Stimulated activated CD4-positive, alpha-beta T cell treated with anti-CD3 and anti-CD28 coated beads, Interleukin-4, amount 100 ng/mL, for 1 hour (primary cell): ENCODE results near the gene LRRTM4.

Source experiments
- DNase-seq: peaks from one replicate; pipeline ENCODE4 v3.0.0-alpha.2; 2020

Gene LRRTM4

DNA sequence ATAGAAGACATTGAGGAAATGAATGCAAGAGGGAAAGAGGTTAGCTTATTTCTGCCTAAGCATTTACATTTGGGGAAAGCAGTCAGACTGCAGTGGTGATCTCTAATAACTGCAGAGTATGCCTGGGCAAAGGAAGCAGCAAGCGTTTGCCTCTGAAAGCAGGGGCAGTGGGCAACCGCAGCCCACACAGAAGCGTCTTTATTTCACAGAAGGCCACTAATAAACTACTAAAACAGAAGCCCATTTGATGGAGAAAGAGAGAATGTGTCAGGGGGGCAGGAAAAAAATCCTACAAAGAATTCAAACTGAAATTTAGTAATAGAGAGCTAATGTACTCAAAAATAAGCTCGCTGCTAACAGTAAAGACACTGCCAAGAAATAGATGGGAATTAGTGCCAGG lies 53.1 kb downstream of the LRRTM4 start:
- DNase-seq = no peak

GRCh38 chr2:77459840-77460239 lies 62.3 kb downstream of the LRRTM4 start:
- DNase-seq = no peak

GRCh38 chr2:77458216-77458615 lies 64.0 kb downstream of the LRRTM4 start:
- DNase-seq = no peak

DNA sequence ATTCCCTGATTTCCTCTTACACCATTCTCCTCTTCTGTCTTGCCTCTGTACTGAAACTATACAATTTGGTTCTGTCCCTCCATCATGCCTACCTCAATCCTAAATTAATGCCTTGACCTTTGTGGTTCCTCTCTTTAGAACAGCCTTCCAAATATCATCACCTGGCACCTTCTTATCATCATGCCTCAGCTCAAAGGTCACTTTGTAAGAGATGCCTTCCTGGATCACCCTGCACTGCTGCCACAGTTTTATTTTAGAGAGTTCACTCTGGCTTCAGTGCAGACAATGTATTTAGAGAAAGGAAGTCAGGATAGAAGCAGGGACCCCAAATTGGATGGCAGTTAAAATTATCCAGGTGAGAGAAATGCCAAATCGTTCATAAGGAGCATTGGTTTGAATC lies 64.5 kb downstream of the LRRTM4 start:
- DNase-seq = no peak

DNA sequence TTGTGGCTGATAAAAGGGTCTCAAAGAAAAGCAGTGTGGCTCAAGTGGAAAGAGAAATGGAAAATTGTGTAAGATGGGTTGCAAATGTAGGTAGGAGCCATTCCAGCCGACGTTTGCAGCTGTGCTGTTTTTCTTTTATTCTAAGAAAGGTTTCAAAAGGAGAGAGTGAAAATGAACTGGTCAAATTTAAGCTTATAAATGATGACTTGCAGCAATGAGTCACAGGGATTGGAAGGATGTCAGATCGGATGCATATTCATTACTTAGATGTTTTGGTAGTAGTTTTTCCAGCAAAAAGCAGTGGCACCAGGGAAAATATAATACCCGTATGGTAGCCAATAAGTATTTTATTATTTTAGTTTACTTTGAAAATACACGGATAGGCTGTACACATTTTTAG lies 79.1 kb downstream of the LRRTM4 start:
- no peak for DNase-seq

GRCh38 chr2:77434880-77435279 lies 87.3 kb downstream of the LRRTM4 start:
- DNase-seq = no peak

DNA sequence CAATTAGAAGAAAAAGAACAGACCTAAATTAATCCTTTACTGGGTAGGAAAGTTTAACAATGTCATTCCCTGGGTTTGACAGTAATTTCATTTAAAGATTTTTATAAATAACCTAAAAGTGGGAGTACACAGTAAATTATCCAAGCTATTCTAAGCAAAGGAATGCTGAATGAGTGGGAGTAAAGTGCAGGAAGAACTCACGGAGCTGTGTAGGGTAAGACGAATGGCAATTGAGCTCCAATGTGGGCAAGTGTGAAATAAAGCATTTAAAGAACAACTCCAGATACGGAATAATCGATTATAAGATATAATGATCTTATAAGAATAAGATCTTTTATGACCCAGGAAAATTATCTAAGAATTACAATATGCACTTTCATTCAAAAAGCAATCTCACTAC lies 93.2 kb downstream of the LRRTM4 start:
- DNase-seq = no peak

GRCh38 chr2:77421971-77422370 lies 100.2 kb downstream of the LRRTM4 start:
- no peak for DNase-seq

DNA sequence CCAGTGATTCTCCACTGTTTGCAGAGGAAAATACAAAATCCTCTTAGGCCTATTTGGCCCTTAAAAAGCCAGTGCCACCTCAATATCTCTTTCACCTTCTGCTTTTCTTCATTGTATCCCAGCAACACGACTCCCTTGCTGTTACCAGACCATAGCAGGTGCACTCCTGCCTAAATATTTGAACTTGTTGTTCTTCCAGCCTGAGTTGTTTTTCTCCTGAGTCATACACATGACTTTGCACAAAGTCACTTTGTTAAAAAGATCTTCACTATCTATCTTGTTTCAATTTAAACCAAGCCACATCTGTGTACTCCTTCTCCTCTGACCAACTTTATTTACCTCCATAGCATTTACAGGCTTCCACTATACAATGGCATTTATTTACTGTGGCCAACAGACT lies 103.6 kb downstream of the LRRTM4 start:
- DNase-seq = no peak

DNA sequence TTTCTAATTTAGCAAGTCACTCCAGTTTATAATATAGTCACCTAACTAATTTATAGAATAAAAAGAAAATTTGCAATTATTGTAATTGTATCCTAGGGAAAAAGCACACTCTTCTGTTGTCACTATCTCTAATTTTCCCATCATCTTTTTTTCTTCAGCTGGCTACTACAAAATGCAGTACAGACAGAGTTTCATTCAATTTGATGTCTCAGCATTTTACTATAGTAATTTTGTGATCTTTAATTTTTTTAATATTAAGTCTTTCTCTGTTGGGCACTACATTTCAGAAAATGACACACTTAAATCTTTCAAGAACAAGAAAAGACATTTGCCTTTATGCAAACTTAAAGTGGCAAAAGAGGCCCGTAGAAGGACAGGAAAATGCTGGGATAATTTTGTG lies 118.0 kb downstream of the LRRTM4 start:
- DNase-seq = no peak

DNA sequence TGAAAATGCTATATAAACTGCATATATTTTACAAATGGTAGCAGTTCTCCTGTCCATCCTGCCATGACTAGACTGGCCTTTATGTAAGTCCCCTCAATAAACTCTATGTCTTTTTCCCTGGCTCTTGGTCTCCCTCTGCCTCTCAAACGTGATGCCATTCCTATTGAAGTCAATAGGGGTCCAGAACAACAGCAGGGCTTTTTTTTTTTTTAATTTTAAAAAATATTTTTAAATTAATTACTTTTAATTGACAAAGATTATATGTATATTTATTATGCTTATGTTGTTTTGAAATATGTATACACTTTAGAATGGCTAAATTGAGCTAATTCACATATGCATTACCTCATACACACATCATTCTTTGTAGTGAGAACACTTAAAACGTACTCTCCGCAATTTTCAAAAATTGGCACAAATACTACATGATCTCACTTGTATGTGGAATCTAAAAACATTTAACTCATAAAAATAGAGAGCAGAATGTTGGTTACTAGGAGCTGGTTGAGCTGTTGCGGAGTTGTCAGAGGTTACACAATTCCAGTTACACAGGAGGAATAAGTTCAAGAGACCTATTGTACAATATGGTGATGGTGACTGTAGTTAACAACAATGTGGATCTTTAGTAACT lies 123.1 kb downstream of the LRRTM4 start:
- DNase-seq = no peak

DNA sequence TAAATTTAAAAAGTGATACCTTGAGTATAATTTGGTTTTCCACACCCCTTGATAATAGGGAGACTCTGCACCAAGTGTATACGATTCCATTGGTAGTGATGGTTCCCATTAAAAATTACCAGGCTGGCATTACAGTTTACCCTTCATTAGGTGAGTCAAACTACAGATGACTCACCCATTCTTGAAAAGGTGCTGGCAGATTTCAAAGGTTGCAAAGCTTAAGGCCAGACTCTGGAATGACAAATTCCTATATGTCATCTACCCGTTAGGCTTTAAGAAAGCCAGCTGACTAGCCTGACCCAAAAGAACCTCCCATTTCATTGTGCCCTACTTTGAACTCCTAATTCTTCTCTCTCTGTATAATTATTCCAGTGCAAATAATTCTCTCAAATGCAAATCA lies 124.4 kb downstream of the LRRTM4 start:
- DNase-seq = no peak

GRCh38 chr2:77395011-77395410 lies 127.2 kb downstream of the LRRTM4 start:
- no peak for DNase-seq

- DNase-seq = no peak
Measured at GRCh38 chr2:77391119-77391518, 131.1 kb downstream of the LRRTM4 start.

- DNase-seq = no peak
Measured at GRCh38 chr2:77387324-77387723, 134.9 kb downstream of the LRRTM4 start.

DNA sequence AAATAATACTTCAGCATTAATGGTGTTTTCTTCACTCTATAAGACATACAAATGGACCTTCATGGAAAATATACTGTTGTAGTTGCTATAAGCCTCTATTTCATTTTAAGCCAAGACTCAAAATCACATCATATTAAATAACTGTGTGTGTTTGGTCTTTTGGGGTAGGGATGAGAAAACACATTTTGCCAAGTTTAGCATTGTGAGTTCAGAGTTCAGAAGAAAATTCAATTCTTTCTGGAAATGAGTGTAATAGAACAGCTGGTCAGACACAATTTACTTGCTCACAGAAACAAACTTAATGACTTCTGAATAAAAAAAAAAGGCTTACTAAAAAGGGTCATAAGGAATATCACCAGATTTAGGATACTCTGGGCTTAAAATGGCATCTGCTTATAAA lies 149.5 kb downstream of the LRRTM4 start:
- no peak for DNase-seq

- no peak for DNase-seq
Measured at GRCh38 chr2:77370511-77370910, 151.7 kb downstream of the LRRTM4 start.

DNA sequence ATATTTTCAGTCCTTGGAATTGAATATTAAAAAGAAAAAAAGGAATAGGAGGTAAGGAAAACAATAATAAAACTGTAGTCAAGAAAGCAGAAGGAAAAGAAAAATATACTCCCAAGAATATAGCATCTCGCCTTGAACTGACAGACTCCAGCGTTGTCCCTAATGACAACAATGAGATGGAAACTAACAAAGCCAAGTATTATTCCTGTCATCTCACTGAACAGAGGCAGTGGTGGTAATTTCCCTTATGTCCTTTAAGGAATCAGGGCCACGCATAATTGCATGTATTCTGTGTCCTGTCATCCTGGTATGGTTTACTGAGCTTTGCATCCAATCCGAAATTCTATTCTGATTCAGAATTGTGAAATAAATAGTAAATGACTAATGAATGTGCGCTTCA lies 158.9 kb downstream of the LRRTM4 start:
- DNase-seq = no peak

GRCh38 chr2:77348821-77349220 lies 173.4 kb downstream of the LRRTM4 start:
- DNase-seq = no peak

- DNase-seq = no peak
Measured at GRCh38 chr2:77336013-77336412, 186.2 kb downstream of the LRRTM4 start.

GRCh38 chr2:77328134-77328931 lies 193.8 kb downstream of the LRRTM4 start:
- DNase-seq = no peak

DNA sequence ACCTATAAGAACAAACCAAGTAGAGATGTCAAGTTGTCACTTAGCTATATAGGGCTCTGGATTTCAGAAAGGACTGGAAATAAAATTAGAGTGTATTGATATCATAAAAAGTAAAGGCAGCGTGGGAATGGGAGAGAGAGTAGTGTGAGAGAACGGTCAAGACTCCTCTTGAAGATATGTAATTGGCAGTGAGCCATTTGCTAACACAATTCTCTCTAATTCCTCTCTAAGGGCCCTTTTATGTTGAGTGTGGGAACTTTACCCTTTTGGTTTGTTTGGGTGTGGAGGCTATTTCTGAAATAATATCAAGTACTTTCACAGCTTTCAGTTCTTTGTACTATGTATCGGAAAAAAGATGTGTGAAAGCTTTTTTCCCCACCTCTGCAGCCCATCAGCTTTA lies 196.8 kb downstream of the LRRTM4 start:
- no peak for DNase-seq

- no peak for DNase-seq
Measured at GRCh38 chr2:77322431-77322830, 199.7 kb downstream of the LRRTM4 start.

- no peak for DNase-seq
Measured at GRCh38 chr2:77314721-77315120, 207.5 kb downstream of the LRRTM4 start.

GRCh38 chr2:77310416-77310815 lies 211.8 kb downstream of the LRRTM4 start:
- no peak for DNase-seq
